ENCODE data around the gene OR2T3.
"Not testable (repeated sequence)": the region's sequence is repeated elsewhere in the genome, so short reads cannot be mapped to it uniquely, and the experiment has no call there.

DNA sequence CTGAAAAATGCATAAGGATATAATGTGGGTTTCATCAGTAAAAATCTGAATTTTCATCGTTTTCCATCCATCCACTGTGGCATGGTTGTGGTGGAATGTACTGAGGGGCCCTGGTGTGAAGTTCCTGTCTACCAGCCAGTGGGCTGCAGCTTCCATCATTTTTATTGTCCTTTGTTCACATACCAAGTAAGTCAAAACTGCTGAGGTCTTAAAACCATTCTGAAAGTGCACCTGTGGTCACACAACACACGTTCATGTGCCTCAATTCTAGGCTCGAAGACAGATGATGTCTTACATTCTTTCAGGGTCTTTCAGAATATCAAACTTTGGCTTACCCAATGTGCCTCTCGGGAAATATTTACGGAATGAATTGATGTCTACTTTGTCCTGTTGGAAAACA lies 33.9 kb upstream of the OR2T3 start:
- TF ChIP-seq RFX5, POLR2A (IDR thresholded peaks at IDR 0.05; ENCODE audit: low read depth, low read length): not testable (repeated sequence)
- TF ChIP-seq, protein P1, sequence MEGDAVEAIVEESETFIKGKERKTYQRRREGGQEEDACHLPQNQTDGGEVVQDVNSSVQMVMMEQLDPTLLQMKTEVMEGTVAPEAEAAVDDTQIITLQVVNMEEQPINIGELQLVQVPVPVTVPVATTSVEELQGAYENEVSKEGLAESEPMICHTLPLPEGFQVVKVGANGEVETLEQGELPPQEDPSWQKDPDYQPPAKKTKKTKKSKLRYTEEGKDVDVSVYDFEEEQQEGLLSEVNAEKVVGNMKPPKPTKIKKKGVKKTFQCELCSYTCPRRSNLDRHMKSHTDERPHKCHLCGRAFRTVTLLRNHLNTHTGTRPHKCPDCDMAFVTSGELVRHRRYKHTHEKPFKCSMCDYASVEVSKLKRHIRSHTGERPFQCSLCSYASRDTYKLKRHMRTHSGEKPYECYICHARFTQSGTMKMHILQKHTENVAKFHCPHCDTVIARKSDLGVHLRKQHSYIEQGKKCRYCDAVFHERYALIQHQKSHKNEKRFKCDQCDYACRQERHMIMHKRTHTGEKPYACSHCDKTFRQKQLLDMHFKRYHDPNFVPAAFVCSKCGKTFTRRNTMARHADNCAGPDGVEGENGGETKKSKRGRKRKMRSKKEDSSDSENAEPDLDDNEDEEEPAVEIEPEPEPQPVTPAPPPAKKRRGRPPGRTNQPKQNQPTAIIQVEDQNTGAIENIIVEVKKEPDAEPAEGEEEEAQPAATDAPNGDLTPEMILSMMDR (conservative IDR thresholded peaks at IDR 0.05; ENCODE audit: low read depth, low read length), result not testable (repeated sequence)
